IPS DF 19.7 (cell line): ENCODE results near the gene KDM4F.
"Not testable (repeated sequence)": the region's sequence is repeated elsewhere in the genome, so short reads cannot be mapped to it uniquely, and the experiment has no call there.

Experiments
- DNase-seq: peaks from one replicate; pipeline ENCODE4 v3.0.0-alpha.2; 2013; ENCODE audit warnings: low read depth, low spot score

KDM4F gene

GRCh38 chr11:95049122-95049521 lies at the start of gene KDM4F:
KDM4F (plus strand) TSS chr11:95049422.
- DNase-seq, result not testable (repeated sequence)

- DNase-seq, result no peak
Observed at GRCh38 chr11:95003716-95004115, 45.5 kb upstream of the KDM4F start.

GRCh38 chr11:95005642-95006041 lies 43.6 kb upstream of the KDM4F start:
- no peak for DNase-seq

- DNase-seq, result no peak
Observed at GRCh38 chr11:95011376-95011775, 37.8 kb upstream of the KDM4F start.

GRCh38 chr11:95014184-95014821 lies 34.9 kb upstream of the KDM4F start:
- DNase-seq, result no peak

GRCh38 chr11:95016139-95016538 lies 33.1 kb upstream of the KDM4F start:
- DNase-seq, result no peak

GRCh38 chr11:95021468-95021867 lies 27.8 kb upstream of the KDM4F start:
- not testable (repeated sequence) for DNase-seq

GRCh38 chr11:95024958-95025357 lies 24.3 kb upstream of the KDM4F start, which contains the start of gene KDM4E:
KDM4E (plus strand) TSS chr11:95025258; CDS start chr11:95025558, 300 bp downstream.
- DNase-seq, result no peak

- DNase-seq, result not testable (repeated sequence)
Observed at GRCh38 chr11:95025594-95025993, 23.6 kb upstream of the KDM4F start.

GRCh38 chr11:95028357-95028756 lies 20.9 kb upstream of the KDM4F start:
- no peak for DNase-seq

- no peak for DNase-seq
Observed at GRCh38 chr11:95033051-95033450, 16.2 kb upstream of the KDM4F start.

GRCh38 chr11:95035316-95035715 lies 13.9 kb upstream of the KDM4F start:
- DNase-seq, result no peak

GRCh38 chr11:95037356-95038035 lies 11.7 kb upstream of the KDM4F start:
- DNase-seq, result not testable (repeated sequence)

- no peak for DNase-seq
Observed at GRCh38 chr11:95042239-95042638, 7.0 kb upstream of the KDM4F start.

- DNase-seq, result no peak
Observed at GRCh38 chr11:95042906-95043305, 6.3 kb upstream of the KDM4F start.

GRCh38 chr11:95044010-95044409 lies 5.2 kb upstream of the KDM4F start:
- no peak for DNase-seq

- DNase-seq, result no peak
Observed at GRCh38 chr11:95045812-95046211, 3.4 kb upstream of the KDM4F start.

- no peak for DNase-seq
Observed at GRCh38 chr11:95050595-95051202, 1.5 kb downstream of the KDM4F start.

- DNase-seq, result no peak
Observed at GRCh38 chr11:95054356-95054755, 5.1 kb downstream of the KDM4F start.

- DNase-seq, result no peak
Observed at GRCh38 chr11:95055283-95055897, 6.2 kb downstream of the KDM4F start.

- DNase-seq, result no peak
Observed at GRCh38 chr11:95057959-95058358, 8.7 kb downstream of the KDM4F start.

- no peak for DNase-seq
Observed at GRCh38 chr11:95058621-95059020, 9.4 kb downstream of the KDM4F start.
